Mesenchymal stem cell (in vitro differentiated cells and primary cell): ENCODE results near the gene KCNK7.

Source experiments
- DNase-seq: peaks from one replicate; pipeline ENCODE4 v3.0.0-alpha.2; 2013
- H2AFZ ChIP-seq: one replicate; pipeline ENCODE4 v1.6.1; 2013; ENCODE audit warnings: low read depth, mild to moderate bottlenecking, control low read depth, inconsistent platforms, low read length, moderate library complexity
- H2AK5ac ChIP-seq: 2 replicates; pipeline ENCODE4 v1.6.1; 2013; ENCODE audit warnings: low read length, moderate library complexity, mild to moderate bottlenecking, inconsistent platforms; ENCODE audit not compliant: severe bottlenecking
- H2BK120ac ChIP-seq: one replicate; pipeline ENCODE4 v1.6.1; 2013; ENCODE audit warnings: low read depth, mild to moderate bottlenecking, inconsistent platforms, low read length, moderate library complexity
- H2BK12ac ChIP-seq, 2 experiments: one replicate each; pipeline ENCODE4 v1.6.1; 2013; ENCODE audit warnings: inconsistent platforms in 2 of 2, low read length in 2 of 2, mild to moderate bottlenecking in 2 of 2, moderate library complexity in 2 of 2, control low read depth in 1 of 2
- H2BK15ac ChIP-seq: one replicate; pipeline ENCODE4 v1.6.1; 2013; ENCODE audit warnings: mild to moderate bottlenecking, low read depth, inconsistent platforms; ENCODE audit not compliant: poor library complexity, severe bottlenecking
- H2BK5ac ChIP-seq: 2 replicates; pipeline ENCODE4 v1.6.1; 2013; ENCODE audit warnings: low read depth, mild to moderate bottlenecking, low read length, control low read depth, inconsistent platforms; ENCODE audit not compliant: poor library complexity, severe bottlenecking
- H3K14ac ChIP-seq, 2 experiments: one replicate each; pipeline ENCODE4 v1.6.1; 2013; ENCODE audit warnings: inconsistent platforms in 2 of 2, low read length in 2 of 2, control low read depth in 1 of 2, mild to moderate bottlenecking in 1 of 2, moderate library complexity in 1 of 2
- H3K18ac ChIP-seq, 2 experiments: one replicate each; pipeline ENCODE4 v1.6.1; 2013; ENCODE audit warnings: inconsistent platforms in 2 of 2, low read length in 2 of 2, control low read depth in 1 of 2, low read depth in 1 of 2, mild to moderate bottlenecking in 1 of 2
- H3K23ac ChIP-seq, 2 experiments: one replicate each; pipeline ENCODE4 v1.6.1; 2013; ENCODE audit warnings: inconsistent platforms in 2 of 2, low read length in 2 of 2, mild to moderate bottlenecking in 2 of 2, moderate library complexity in 2 of 2, control low read depth in 1 of 2
- H3K27ac ChIP-seq: 2 replicates; pipeline ENCODE4 v1.5.1; 2013; ENCODE audit warnings: mild to moderate bottlenecking, moderate library complexity, low read length, control low read depth, inconsistent platforms; ENCODE audit not compliant: poor library complexity, severe bottlenecking
- H3K27me3 ChIP-seq, 2 experiments: 2 replicates each; pipeline versions ENCODE4 v1.6.1 to v1.7.0; 2013; ENCODE audit warnings: low read length in 2 of 2, mild to moderate bottlenecking in 2 of 2, moderate library complexity in 2 of 2, control low read depth in 1 of 2, inconsistent platforms in 1 of 2; ENCODE audit not compliant: control insufficient read depth in 1 of 2, insufficient read depth in 1 of 2
- H3K36me3 ChIP-seq, 2 experiments: 2 replicates each; pipeline versions ENCODE4 v1.6.1 to v1.7.0; 2013; ENCODE audit warnings: low read length in 2 of 2, control low read depth in 1 of 2, inconsistent platforms in 1 of 2, low read depth in 1 of 2, mild to moderate bottlenecking in 1 of 2; ENCODE audit not compliant: insufficient read depth in 2 of 2, control insufficient read depth in 1 of 2
- H3K4ac ChIP-seq, 2 experiments: one replicate each; pipeline ENCODE4 v1.6.1; 2013; ENCODE audit warnings: inconsistent platforms in 2 of 2, low read length in 2 of 2, mild to moderate bottlenecking in 2 of 2, moderate library complexity in 2 of 2, control low read depth in 1 of 2, low read depth in 1 of 2
- H3K4me1 ChIP-seq: 2 replicates; pipeline ENCODE4 v1.6.1; 2013; ENCODE audit warnings: low read depth, low read length, control low read depth; ENCODE audit not compliant: control insufficient read depth, insufficient read depth
- H3K4me2 ChIP-seq: 2 replicates; pipeline ENCODE4 v1.6.1; 2013; ENCODE audit warnings: low read length, mild to moderate bottlenecking, inconsistent platforms; ENCODE audit not compliant: poor library complexity, severe bottlenecking
- H3K4me3 ChIP-seq, 2 experiments: 2 replicates each; pipeline versions ENCODE4 v1.5.1 to v1.7.0; 2013; ENCODE audit warnings: low read length in 2 of 2, mild to moderate bottlenecking in 2 of 2, control low read depth in 1 of 2, low read depth in 1 of 2; ENCODE audit not compliant: insufficient read depth in 1 of 2
- H3K79me1 ChIP-seq: replicated peaks from 2 replicates; pipeline ENCODE4 v1.6.1; 2013; ENCODE audit warnings: mild to moderate bottlenecking, control low read depth, low read length, inconsistent platforms; ENCODE audit not compliant: poor library complexity, severe bottlenecking
- H3K9ac ChIP-seq: 2 replicates; pipeline ENCODE4 v1.7.0; 2013; ENCODE audit warnings: mild to moderate bottlenecking, low read length, moderate library complexity
- H3K9me3 ChIP-seq: 2 replicates; pipeline ENCODE4 v1.7.0; 2013; ENCODE audit warnings: mild to moderate bottlenecking, low read length; ENCODE audit not compliant: control insufficient read depth
- H4K8ac ChIP-seq: one replicate; pipeline ENCODE4 v1.6.1; 2013; ENCODE audit warnings: inconsistent platforms, mild to moderate bottlenecking, low read length, moderate library complexity
- H4K91ac ChIP-seq: one replicate; pipeline ENCODE4 v1.6.1; 2013; ENCODE audit warnings: mild to moderate bottlenecking, low read length, inconsistent platforms
- WGBS: methylation state at CpG from one replicate; pipeline ENCODE4 v1.1.7; 2013; ENCODE audit warnings: mixed read lengths; 5-methylcytosine and 5-hydroxymethylcytosine counted together

Gene KCNK7

GRCh38 chr11:65573391-65574079 is 22.1 kb downstream of the KCNK7 start:
- Histone ChIP-seq H4K8ac (no peak overlapping the region), H3K4me3 (peak overlapping the region; percentile 45 to 99), H3K4me1 (peaks cover 61% of the 10 kb centered on the region), H4K91ac (peak overlapping the region; percentile 47), H3K18ac (peak overlapping the region in 1 of 2 experiments; percentile 49), H2BK5ac (no peak overlapping the region), H3K4me2 (peak overlapping the region; percentile 87), H3K4ac (peak overlapping the region in 1 of 2 experiments; percentile 46), H3K36me3 (peaks cover 2 to 12% of the 10 kb centered on the region in 2 experiments), H2BK120ac (no peak overlapping the region), H2BK12ac (peak overlapping the region; percentile 7 to 24), H3K23ac (peak overlapping the region in 1 of 2 experiments; percentile 60), H2BK15ac (no peak overlapping the region), H3K9me3 (no peaks in the 10 kb centered on the region), H3K27me3 (no peaks in the 10 kb centered on the region), H2AK5ac (no peak overlapping the region), H3K9ac (peak overlapping the region; percentile 96), H3K79me1 (peaks cover 14% of the 10 kb centered on the region), H2AFZ (no peak overlapping the region), H3K14ac (no peak overlapping the region), H3K27ac (peak overlapping the region; percentile 13)
- no peak for DNase-seq
- 78% methylated on average over 22 of the region's 22 CpGs for WGBS

DNA sequence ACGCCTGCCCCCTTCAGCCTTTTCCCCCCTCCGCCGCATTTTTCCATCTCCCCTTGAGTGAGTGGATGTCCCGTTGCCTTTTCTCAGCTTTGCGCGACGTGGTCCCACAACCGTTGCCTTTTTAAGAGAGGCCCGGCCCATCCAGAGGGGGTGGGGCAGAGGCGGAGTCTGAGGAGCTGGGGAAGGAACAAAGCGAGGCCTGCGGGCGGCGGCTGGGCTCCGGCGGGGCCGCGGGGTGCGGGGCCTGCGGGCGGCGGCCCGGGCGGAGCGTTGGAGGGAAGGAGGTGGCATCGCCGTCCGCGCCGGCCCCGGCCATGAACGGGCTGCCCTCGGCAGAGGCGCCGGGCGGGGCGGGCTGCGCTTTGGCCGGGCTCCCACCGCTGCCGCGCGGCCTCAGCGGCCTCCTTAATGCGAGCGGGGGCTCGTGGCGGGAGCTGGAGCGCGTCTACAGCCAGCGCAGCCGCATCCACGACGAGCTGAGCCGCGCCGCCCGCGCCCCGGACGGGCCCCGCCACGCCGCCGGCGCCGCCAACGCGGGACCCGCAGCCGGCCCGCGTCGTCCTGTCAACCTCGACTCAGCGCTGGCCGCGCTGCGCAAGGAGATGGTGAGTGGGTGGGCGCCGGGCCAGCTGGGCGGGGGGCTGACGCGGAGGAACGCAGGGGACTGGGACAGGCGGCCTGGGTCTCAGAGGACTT is 23.1 kb downstream of the KCNK7 start, which contains the start of gene FAM89B:
Gene FAM89B, plus strand, starts transcription at position 183 of the 696 bp plus-strand sequence. Its CDS starts 132 bp downstream, at position 315.
- Histone ChIP-seq H2AK5ac (no peak within 1 kb of the TSS), H3K14ac (peak within 1 kb of the TSS in 1 of 2 experiments; percentile 92), H3K27me3 (no peaks in the 10 kb centered on the region), H3K4ac (peak within 1 kb of the TSS; percentile 46 to 93), H2BK5ac (no peak within 1 kb of the TSS), H4K91ac (peak within 1 kb of the TSS; percentile 71), H3K4me1 (peaks cover 57% of the 10 kb centered on the region), H3K9me3 (no peaks in the 10 kb centered on the region), H3K4me2 (peak within 1 kb of the TSS; percentile 98), H3K23ac (peak within 1 kb of the TSS in 1 of 2 experiments; percentile 93), H4K8ac (peak within 1 kb of the TSS; percentile 45), H3K79me1 (peaks cover 16% of the 10 kb centered on the region), H3K4me3 (peak within 1 kb of the TSS; percentile 82 to 99), H3K27ac (peak within 1 kb of the TSS; percentile 10), H3K9ac (peak within 1 kb of the TSS; percentile 96), H2BK12ac (peak within 1 kb of the TSS in 1 of 2 experiments; percentile 35), H3K36me3 (peaks cover 6 to 12% of the 10 kb centered on the region in 2 experiments), H2BK15ac (peak within 1 kb of the TSS; percentile 71), H3K18ac (peak within 1 kb of the TSS; percentile 84 to 92), H2AFZ (no peak within 1 kb of the TSS), H2BK120ac (peak within 1 kb of the TSS; percentile 93)
- DNase-seq = peak; percentile 88
- WGBS = under 1% methylated on average over 47 of the region's 86 CpGs

- Histone ChIP-seq H3K4me3 (peak overlapping the region; percentile 46 to 99), H3K79me1 (peaks cover 18% of the 10 kb centered on the region), H3K4ac (no peak overlapping the region), H4K91ac (no peak overlapping the region), H3K27me3 (no peaks in the 10 kb centered on the region), H3K18ac (no peak overlapping the region), H2BK15ac (no peak overlapping the region), H3K27ac (peak overlapping the region; percentile 10), H3K9me3 (no peaks in the 10 kb centered on the region), H3K9ac (peak overlapping the region; percentile 96), H3K36me3 (peaks cover 6 to 12% of the 10 kb centered on the region in 2 experiments), H3K14ac (no peak overlapping the region), H3K4me1 (peaks cover 51% of the 10 kb centered on the region), H2AK5ac (no peak overlapping the region), H2BK12ac (peak overlapping the region in 1 of 2 experiments; percentile 23), H3K23ac (no peak overlapping the region), H4K8ac (peak overlapping the region; percentile 12), H2BK120ac (no peak overlapping the region), H3K4me2 (peak overlapping the region; percentile 71), H2BK5ac (no peak overlapping the region), H2AFZ (no peak overlapping the region)
- peak; percentile 73 for DNase-seq
- 38% methylated on average over 3 of the region's 11 CpGs for WGBS
Measured at GRCh38 chr11:65571940-65572339, 23.7 kb downstream of the KCNK7 start.

DNA sequence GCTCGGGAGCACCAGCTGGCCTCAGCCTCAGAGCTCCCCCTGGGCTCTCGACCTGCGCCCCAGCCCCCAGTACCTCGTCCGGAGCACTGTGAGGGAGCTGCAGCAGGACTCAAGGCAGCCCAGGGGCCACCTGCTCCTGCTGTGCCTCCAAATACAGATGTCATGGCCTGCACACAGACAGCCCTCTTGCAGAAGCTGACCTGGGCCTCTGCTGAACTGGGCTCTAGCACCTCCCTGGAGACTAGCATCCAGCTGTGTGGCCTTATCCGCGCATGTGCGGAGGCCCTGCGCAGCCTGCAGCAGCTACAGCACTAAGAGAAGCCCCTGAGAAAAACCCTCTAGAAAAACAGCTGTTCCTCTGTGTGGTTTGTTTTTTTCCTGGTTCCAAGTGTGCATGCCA is 24.2 kb downstream of the KCNK7 start:
- H3K27ac ChIP-seq = no peak overlapping the region
- H4K8ac ChIP-seq = no peak overlapping the region
- no peak overlapping the region for H2BK12ac ChIP-seq
- peak overlapping the region in 1 of 2 experiments; percentile 99 for H3K4me3 ChIP-seq
- H2BK5ac ChIP-seq = no peak overlapping the region
- no peak overlapping the region for H2BK15ac ChIP-seq
- H3K4ac ChIP-seq = no peak overlapping the region
- H2AK5ac ChIP-seq = no peak overlapping the region
- H2AFZ ChIP-seq = no peak overlapping the region
- no peak overlapping the region for H2BK120ac ChIP-seq
- H3K4me1 ChIP-seq = peaks cover 46% of the 10 kb centered on the region
- H4K91ac ChIP-seq = no peak overlapping the region
- WGBS = 93% methylated on average over 9 of the region's 9 CpGs
- H3K9ac ChIP-seq = peak overlapping the region; percentile 96
- H3K23ac ChIP-seq = no peak overlapping the region
- DNase-seq = no peak
- no peak overlapping the region for H3K18ac ChIP-seq
- peaks cover 11 to 12% of the 10 kb centered on the region in 2 experiments for H3K36me3 ChIP-seq
- H3K4me2 ChIP-seq = peak overlapping the region; percentile 98
- H3K79me1 ChIP-seq = peaks cover 20% of the 10 kb centered on the region
- H3K14ac ChIP-seq = no peak overlapping the region
- no peaks in the 10 kb centered on the region for H3K27me3 ChIP-seq
- H3K9me3 ChIP-seq = no peaks in the 10 kb centered on the region
